WERI-Rb-1 (cell line): ENCODE data around the gene CARD14.
A peak's percentile ranks its signal among the peaks of the same experiment; 100 is the strongest.

Experiments
- DNase-seq: peaks from one replicate; pipeline ENCODE4 v3.0.0-alpha.2; 2020
- H3K27ac ChIP-seq: fragments of 250-450 bp; sonication (Bioruptor Pico); 2 replicates; pipeline ENCODE4 v1.5.1; 2020; ENCODE audit warnings: mild to moderate bottlenecking, moderate library complexity
- H3K27me3 ChIP-seq: fragments of 250-450 bp; sonication (Bioruptor Pico); 2 replicates; pipeline ENCODE4 v1.5.1; 2021; ENCODE audit warnings: mild to moderate bottlenecking, low read depth, moderate library complexity; ENCODE audit not compliant: insufficient read depth, severe bottlenecking
- H3K36me3 ChIP-seq: fragments of 250-450 bp; sonication (Bioruptor Pico); 2 replicates; pipeline ENCODE4 v1.5.1; 2020; ENCODE audit warnings: mild to moderate bottlenecking, moderate library complexity
- H3K4me3 ChIP-seq: 2 replicates; pipeline ENCODE4 v1.5.1; 2011; ENCODE audit warnings: low read depth, mild to moderate bottlenecking, control low read depth, low read length
- H3K9me3 ChIP-seq: fragments of 250-450 bp; sonication (Bioruptor Pico); 2 replicates; pipeline ENCODE4 v1.5.1; 2021; ENCODE audit warnings: mild to moderate bottlenecking, moderate library complexity; ENCODE audit not compliant: severe bottlenecking
- CTCF ChIP-seq: IDR thresholded peaks from 2 replicates; pipeline ENCODE4 v1.5.1; 2011; ENCODE audit warnings: low read depth, mild to moderate bottlenecking, control low read depth, inconsistent platforms, low read length

The CARD14 gene

GRCh38 chr17:80169784-80170500 lies at the start of gene CARD14:
Gene CARD14 (plus strand): TSS chr17:80170030. CDS start chr17:80181439, 11,409 bp downstream.
- no peak for TF ChIP-seq CTCF
- DNase-seq, result no peak
- no peak within 1 kb of the TSS for H3K27ac ChIP-seq
- H3K9me3 ChIP-seq, result no peaks in the 10 kb centered on the region
- no peak within 1 kb of the TSS for H3K4me3 ChIP-seq
- H3K36me3 ChIP-seq, result no peaks in the 10 kb centered on the region
- no peaks in the 10 kb centered on the region for H3K27me3 ChIP-seq

GRCh38 chr17:80122026-80122575 lies 47.7 kb upstream of the CARD14 start:
- H3K4me3 ChIP-seq, result no peak overlapping the region

GRCh38 chr17:80122926-80123505 lies 46.8 kb upstream of the CARD14 start:
- Histone ChIP-seq H3K36me3 (peaks cover 16% of the 10 kb centered on the region), H3K27me3 (no peaks in the 10 kb centered on the region), H3K9me3 (no peaks in the 10 kb centered on the region), H3K4me3 (no peak overlapping the region), H3K27ac (no peak overlapping the region)
- peak; percentile 7 for DNase-seq
- TF ChIP-seq CTCF, result no peak

More at GRCh38 chr17:80122026-80122575, 47.7 kb upstream of the CARD14 start:
- H3K36me3 ChIP-seq, result peaks cover 25% of the 10 kb centered on the region
- no peaks in the 10 kb centered on the region for H3K27me3 ChIP-seq
- H3K9me3 ChIP-seq, result no peaks in the 10 kb centered on the region
- H3K27ac ChIP-seq, result no peak overlapping the region
- no peak for TF ChIP-seq CTCF
- DNase-seq, result peak; percentile 6

GRCh38 chr17:80123791-80124190 lies 46.0 kb upstream of the CARD14 start:
- peak; percentile 16 for DNase-seq
- no peak for TF ChIP-seq CTCF
- Histone ChIP-seq H3K9me3 (no peaks in the 10 kb centered on the region), H3K27me3 (no peaks in the 10 kb centered on the region), H3K36me3 (peaks cover 8% of the 10 kb centered on the region), H3K4me3 (no peak overlapping the region), H3K27ac (peak overlapping the region; percentile 57)

GRCh38 chr17:80124351-80124981 lies 45.4 kb upstream of the CARD14 start:
- Histone ChIP-seq H3K9me3 (no peaks in the 10 kb centered on the region), H3K4me3 (no peak overlapping the region), H3K27ac (peak overlapping the region; percentile 57), H3K27me3 (no peaks in the 10 kb centered on the region), H3K36me3 (peaks cover 1% of the 10 kb centered on the region; the same call in 1 of the 2 replicates)
- peak; percentile 94 for DNase-seq
- TF ChIP-seq CTCF, result peak; percentile 94
